K562 (cell line): Measurements from ENCODE around the gene COL25A1. TPM values are rescaled to one million over a fixed set of nuclear protein-coding genes. Genes with fewer than 3 reads are reported as not detected.

Experiments used
- ATAC-seq: fragments of 200-7000 bp; cut with Tn5 transposase; 3 replicates; pipeline ENCODE4 v1.9.1; 2020; ENCODE audit warnings: moderate library complexity
- BruUV-seq: library from RNA; stranded (reverse); fragments of 400-500 nt; replicated peaks from 2 replicates; lab custom pipeline; 2021; lab: Mats Ljungman, UMichigan
- CTCF ChIA-PET: fragments of 300-600 bp; formaldehyde crosslinking; extraction: SDS; loops from one replicate; lab custom pipeline; 2021; ENCODE audit warnings: low intra/inter-chr PET ratio; lab: Yijun Ruan, JAX
- POLR2A ChIA-PET: fragments of 300-600, 350-650 bp; sonication (Branson Sonifier 250); formaldehyde crosslinking; extraction: SDS; loops from one replicate; lab custom pipeline; 2021; ENCODE audit warnings: antibody characterized with exemption, inconsistent platforms; lab: Yijun Ruan, JAX
- DNase-seq, 4 experiments: peaks; one replicate each; pipeline versions ENCODE4 v3.0.0 to v3.0.0-alpha.2; 2011 to 2018; ENCODE audit warnings: low spot score in 3 of 4, mixed read lengths in 3 of 4; ENCODE audit errors: extremely low read depth in 1 of 4
- FAIRE-seq: peaks from 2 replicates; lab custom pipeline; 2011; peaks lifted over from hg19 to GRCh38; lab: Jason Lieb, UNC
- H2AFZ ChIP-seq: 2 replicates; pipeline ENCODE4 v1.6.0; 2011; ENCODE audit warnings: low read depth, low read length, control low read depth, inconsistent platforms
- H3K27ac ChIP-seq: fragments of 200-600 bp; 3 replicates; pipeline ENCODE4 v1.8.0; 2011; ENCODE audit warnings: low read depth, mild to moderate bottlenecking, control low read depth, inconsistent platforms, low read length, moderate library complexity, mixed read lengths; ENCODE audit errors: extremely low read depth
- H3K27me3 ChIP-seq, 2 experiments: fragments of 300-600 bp in 1 of 2; 2 replicates in 1 of 2; 3 replicates in 1 of 2; pipeline versions ENCODE4 v1.6.0 to v1.8.0; 2011; ENCODE audit warnings: inconsistent platforms in 2 of 2, low read length in 2 of 2, mild to moderate bottlenecking in 1 of 2, mixed read lengths in 1 of 2, moderate library complexity in 1 of 2; ENCODE audit not compliant: control insufficient read depth in 2 of 2, insufficient read depth in 2 of 2
- H3K36me3 ChIP-seq: fragments of 300-600 bp; 3 replicates; pipeline ENCODE4 v1.8.0; 2011; ENCODE audit warnings: mild to moderate bottlenecking, low read length, inconsistent platforms; ENCODE audit not compliant: control insufficient read depth, insufficient read depth
- H3K4me1 ChIP-seq, 2 experiments: fragments of 200-600 bp in 1 of 2; replicated peaks in 1 of 2; 2 replicates in 1 of 2; 3 replicates in 1 of 2; pipeline versions ENCODE4 v1.5.1 to v1.8.0; 2011; ENCODE audit warnings: inconsistent platforms in 2 of 2, low read length in 2 of 2, mild to moderate bottlenecking in 1 of 2, mixed read lengths in 1 of 2, moderate library complexity in 1 of 2; ENCODE audit not compliant: control insufficient read depth in 2 of 2, insufficient read depth in 2 of 2
- H3K4me2 ChIP-seq: 2 replicates; pipeline ENCODE4 v1.6.1; 2011; ENCODE audit warnings: low read length, control low read depth, inconsistent platforms, mixed read lengths; ENCODE audit not compliant: insufficient read depth
- H3K4me3 ChIP-seq: fragments of 200-600 bp; sonication (generic), shearing (Covaris generic); 2 replicates; pipeline ENCODE4 v1.5.1; 2016; ENCODE audit warnings: control low read depth, inconsistent platforms
- H3K79me2 ChIP-seq: fragments of 200-600 bp; 3 replicates; pipeline ENCODE4 v1.8.0; 2011; ENCODE audit warnings: low read length, inconsistent platforms; ENCODE audit not compliant: control insufficient read depth, insufficient read depth
- H3K9ac ChIP-seq, 2 experiments: 2 replicates each; pipeline versions ENCODE4 v1.6.0 to v1.6.1; 2011; ENCODE audit warnings: low read depth in 2 of 2, low read length in 2 of 2, control low read depth in 1 of 2, inconsistent platforms in 1 of 2, mild to moderate bottlenecking in 1 of 2, mixed read lengths in 1 of 2; ENCODE audit not compliant: insufficient read depth in 1 of 2
- H3K9me1 ChIP-seq: one replicate; pipeline ENCODE4 v1.6.0; 2011; ENCODE audit warnings: inconsistent platforms, mild to moderate bottlenecking, low read length, moderate library complexity; ENCODE audit not compliant: control insufficient read depth, insufficient read depth
- H3K9me3 ChIP-seq: replicated peaks from 2 replicates; pipeline ENCODE4 v1.5.1; 2011; ENCODE audit warnings: low read depth, low read length, inconsistent platforms; ENCODE audit not compliant: control insufficient read depth, insufficient read depth
- H4K20me1 ChIP-seq: replicated peaks from 2 replicates; pipeline ENCODE4 v1.6.1; 2011; ENCODE audit warnings: low read length, inconsistent platforms, mixed read lengths; ENCODE audit not compliant: control insufficient read depth, insufficient read depth
- EP300 ChIP-seq: IDR thresholded peaks from 2 replicates; pipeline ENCODE4 v1.6.1; 2012; ENCODE audit warnings: low read length, improper control_type of control experiment
- FOXP1 ChIP-seq: sonication (generic); formaldehyde crosslinking; IDR thresholded peaks from 2 replicates; pipeline ENCODE4 v1.8.0; 2022; ENCODE audit warnings: mild to moderate bottlenecking, missing genetic modification reagents
- HNRNPL ChIP-seq: fragments of 200-400 bp; formaldehyde crosslinking; IDR thresholded peaks from 2 replicates; pipeline ENCODE4 v1.6.1; 2017; ENCODE audit warnings: low read depth, mild to moderate bottlenecking, low read length
- JUND ChIP-seq, 2 experiments: IDR thresholded peaks; 2 replicates in 1 of 2; 3 replicates in 1 of 2; pipeline ENCODE4 v1.6.1; 2011; ENCODE audit warnings: borderline replicate concordance in 2 of 2, low read depth in 2 of 2, low read length in 2 of 2, improper control_type of control experiment in 1 of 2, missing biosample characterization in 1 of 2, missing genetic modification characterization in 1 of 2, missing genetic modification reagents in 1 of 2
- ZNF165 ChIP-seq: fragments of 250-450 bp; sonication (Bioruptor Pico); IDR thresholded peaks from 2 replicates; pipeline ENCODE4 v1.4.0; 2020; ENCODE audit warnings: borderline replicate concordance
- ZNF699 ChIP-seq: fragments of 250-450 bp; sonication (Bioruptor Pico); IDR thresholded peaks from 2 replicates; pipeline ENCODE4 v1.8.0; 2021; ENCODE audit warnings: mild to moderate bottlenecking, moderate library complexity; ENCODE audit not compliant: insufficient replicate concordance
- WGBS: fragments of 100-300 bp; shearing (Covaris generic); methylation state at CpG from one replicate; pipeline ENCODE4 v1.1.6; 2016; ENCODE audit warnings: low coverage, mixed read lengths; ENCODE audit not compliant: insufficient coverage; ENCODE audit errors: missing lambda C conversion rate; 5-methylcytosine and 5-hydroxymethylcytosine counted together
- in situ Hi-C: fragments of 300-500 bp; cut with MboI; formaldehyde crosslinking; loops from 4 replicates; pipeline ENCODE4 v1.15.0; 2018; ENCODE audit warnings: inconsistent platforms, mixed read lengths
- intact Hi-C: fragments of 100-400 bp; cut with micrococcal nuclease; formaldehyde crosslinking; loops from 2 replicates; pipeline ENCODE4 v1.14.2; 2022
- polyA plus RNA-seq, 8 experiments: library from polyadenylated mRNA; depleted of rRNA in 4 of 8; stranded (reverse) in 5 of 8; unstranded in 3 of 8; fragments of >200 nt; fragmentation: Nextera tagmentation in 2 of 8; fragmentation: Illumina TruSeq in 1 of 8; extraction: Ambion mirVana in 2 of 8; extraction: Trizol in 1 of 8; gene quantifications; 2 replicates each; pipeline versions ENCODE4 v1.2.1 to v1.2.3, GENCODE V29; 2011 to 2014; ENCODE audit warnings: inconsistent platforms in 1 of 8, missing spikeins in 1 of 8
- total RNA-seq, 7 experiments: library from RNA; depleted of rRNA in 6 of 7; stranded (reverse); fragments of >200 nt in 6 of 7; fragmentation: Illumina TruSeq in 2 of 7; extraction: Trizol in 2 of 7; gene quantifications; 2 replicates each; pipeline versions ENCODE4 v1.2.1 to v1.2.3, GENCODE V29; 2011 to 2021; ENCODE audit warnings: low replicate concordance in 1 of 7
- TF ChIP-seq, protein P1 (sequence below): IDR thresholded peaks from 2 replicates; pipeline ENCODE4 v1.6.1; 2014; ENCODE audit warnings: antibody characterized with exemption
- TF ChIP-seq, protein P2 (sequence below): fragments of 250-450 bp; sonication (Bioruptor Pico); IDR thresholded peaks from 2 replicates; pipeline ENCODE4 v1.6.1; 2021; ENCODE audit warnings: mild to moderate bottlenecking

The COL25A1 gene
- total and polyA plus RNA-seq, 9 of the 15 experiments (the other 6 are each of a cell fraction or from before 2014, with no cell fraction given) = 0.03 to 0.62 (median 0.27) TPM

DNA sequence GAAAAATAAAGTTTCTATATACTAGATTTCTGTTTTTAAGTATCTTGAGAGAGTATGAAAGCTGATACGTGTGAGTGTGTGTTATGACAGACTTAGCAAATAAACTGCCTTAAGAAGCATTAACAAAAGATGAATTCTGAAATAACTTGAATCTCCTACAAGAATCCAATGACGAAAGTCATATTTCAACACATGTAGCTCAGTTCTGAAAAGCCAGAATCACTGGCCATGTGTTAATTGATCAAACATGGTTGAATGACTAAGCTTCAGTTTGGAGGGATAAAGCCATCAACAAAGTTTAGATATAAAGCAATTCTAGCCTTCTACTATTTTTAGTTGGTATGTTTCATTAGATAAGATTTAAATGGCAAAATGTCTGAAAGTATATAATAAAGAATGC, 451.1 kb downstream of the COL25A1 start (continued):
- TF ChIP-seq, protein P1, sequence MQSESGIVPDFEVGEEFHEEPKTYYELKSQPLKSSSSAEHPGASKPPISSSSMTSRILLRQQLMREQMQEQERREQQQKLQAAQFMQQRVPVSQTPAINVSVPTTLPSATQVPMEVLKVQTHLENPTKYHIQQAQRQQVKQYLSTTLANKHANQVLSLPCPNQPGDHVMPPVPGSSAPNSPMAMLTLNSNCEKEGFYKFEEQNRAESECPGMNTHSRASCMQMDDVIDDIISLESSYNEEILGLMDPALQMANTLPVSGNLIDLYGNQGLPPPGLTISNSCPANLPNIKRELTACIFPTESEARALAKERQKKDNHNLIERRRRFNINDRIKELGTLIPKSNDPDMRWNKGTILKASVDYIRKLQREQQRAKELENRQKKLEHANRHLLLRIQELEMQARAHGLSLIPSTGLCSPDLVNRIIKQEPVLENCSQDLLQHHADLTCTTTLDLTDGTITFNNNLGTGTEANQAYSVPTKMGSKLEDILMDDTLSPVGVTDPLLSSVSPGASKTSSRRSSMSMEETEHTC = no peak

DNA sequence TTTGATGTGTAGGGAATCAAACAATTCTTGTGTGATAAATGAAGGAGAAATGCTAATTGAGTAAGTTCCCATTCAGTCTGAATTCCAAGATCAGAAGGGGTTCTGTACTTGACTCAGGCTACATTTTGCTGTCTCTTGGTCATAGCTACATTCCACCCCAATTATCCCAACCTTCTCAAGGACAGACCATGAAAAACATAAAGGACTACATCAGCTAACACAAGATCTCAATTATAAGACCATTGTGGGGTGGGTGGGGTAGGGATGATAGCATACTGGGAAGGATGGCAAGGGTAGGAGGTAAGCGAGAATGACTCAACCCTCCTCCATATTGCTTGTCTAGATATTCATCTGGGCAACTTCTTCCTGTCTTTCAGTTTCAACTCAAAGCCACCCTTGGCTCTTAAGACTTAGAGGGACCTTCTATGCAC, 452.2 kb downstream of the COL25A1 start:
- DNase-seq = peak in 1 of 4 experiments; percentile 11
- POLR2A ChIA-PET = no interaction called here
- no peak for FAIRE-seq
- CTCF ChIA-PET = no interaction called here
- Histone ChIP-seq H3K9me3 (no peaks in the 10 kb centered on the region), H3K4me1 (peaks cover 0 to 12% of the 10 kb centered on the region in 2 experiments; a peak in 3 of 5 replicates), H3K27me3 (no peaks in the 10 kb centered on the region), H3K36me3 (no peaks in the 10 kb centered on the region), H3K4me3 (no peak overlapping the region), H2AFZ (peak overlapping the region; percentile 75), H3K27ac (peak overlapping the region; percentile 32; the same call in 1 of the 3 replicates), H3K79me2 (no peaks in the 10 kb centered on the region), H3K4me2 (no peak overlapping the region), H4K20me1 (no peaks in the 10 kb centered on the region), H3K9ac (no peak overlapping the region), H3K9me1 (no peaks in the 10 kb centered on the region)
- WGBS = 0% methylated on average over 1 of the region's 1 CpG
- in situ Hi-C loops (no loop called here), intact Hi-C loops (no loop called here)
- peak; percentile 49; the same call in 1 of the 3 replicates for ATAC-seq
- TF ChIP-seq ZNF165 (CRISPR knock-in tag) (no peak), HNRNPL (no peak), FOXP1 (CRISPR knock-in tag) (no peak), ZNF699 (CRISPR knock-in tag) (no peak), JUND (IDR thresholded peaks at IDR 0.05; ENCODE audit: borderline replicate concordance, low read depth, low read length) (0 out of 2 replicates have a peak, but pooled peaks have one; percentile 24), JUND (tag; IDR thresholded peaks at IDR 0.05; ENCODE audit: borderline replicate concordance, low read depth, low read length) (no peak), EP300 (no peak)
- TF ChIP-seq, protein P2, sequence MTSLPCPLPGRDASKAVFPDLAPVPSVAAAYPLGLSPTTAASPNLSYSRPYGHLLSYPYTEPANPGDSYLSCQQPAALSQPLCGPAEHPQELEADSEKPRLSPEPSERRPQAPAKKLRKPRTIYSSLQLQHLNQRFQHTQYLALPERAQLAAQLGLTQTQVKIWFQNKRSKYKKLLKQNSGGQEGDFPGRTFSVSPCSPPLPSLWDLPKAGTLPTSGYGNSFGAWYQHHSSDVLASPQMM (CRISPR knock-in tag) = no peak
- no TSS peak for BruUV-seq
